ENCODE data around the gene CENPL.
"Not testable (repeated sequence)": the region's sequence is repeated elsewhere in the genome, so short reads cannot be mapped to it uniquely, and the experiment has no call there.

GRCh38 chr1:173799995-173800394 is 24.7 kb downstream of the CENPL start:
- TF ChIP-seq CTCF, POLR2A (IDR thresholded peaks at IDR 0.05): not testable (repeated sequence)

Measured in upper lobe of left lung (tissue), 4 donors.